ENCODE data around the gene CHD3. TPM values are rescaled to one million over a fixed set of nuclear protein-coding genes. Genes with fewer than 3 reads are reported as not detected.

Gene CHD3
- total RNA-seq, 1 donor from 2014 or later, result 339 TPM

- Mint-ChIP-seq H3K4me1 (peaks cover 3% of the 10 kb centered on the region), H3K27ac (no peak overlapping the region), H3K27me3 (ENCODE audit: low read depth) (no peaks in the 10 kb centered on the region), H3K36me3 (peaks cover 2% of the 10 kb centered on the region), H3K9me3 (no peaks in the 10 kb centered on the region), H3K4me3 (no peak overlapping the region)
- peak in 1 of 2 experiments; percentile 14 for DNase-seq (ENCODE audit: low spot score in 2 of 2, unreplicated experiment in 2 of 2)
- no peak for TF ChIP-seq CTCF (IDR thresholded peaks at IDR 0.05; ENCODE audit: unreplicated experiment)
These were observed 7.1 kb upstream of the CHD3 start for GRCh38 chr17:7881276-7882054.

- no peak for DNase-seq (ENCODE audit: low spot score in 2 of 2, unreplicated experiment in 2 of 2)
- Mint-ChIP-seq H3K36me3 (no peaks in the 10 kb centered on the region), H3K4me3 (no peak overlapping the region), H3K4me1 (peaks cover 6% of the 10 kb centered on the region), H3K27ac (no peak overlapping the region), H3K9me3 (no peaks in the 10 kb centered on the region), H3K27me3 (ENCODE audit: low read depth) (no peaks in the 10 kb centered on the region)
- no peak for TF ChIP-seq CTCF (IDR thresholded peaks at IDR 0.05; ENCODE audit: unreplicated experiment)
These were observed 6.5 kb upstream of the CHD3 start for GRCh38 chr17:7882068-7882467.

GRCh38 chr17:7882629-7883028 lies 6.0 kb upstream of the CHD3 start:
- no peak for DNase-seq (ENCODE audit: low spot score in 2 of 2, unreplicated experiment in 2 of 2)
- no peaks in the 10 kb centered on the region for H3K36me3 Mint-ChIP-seq

GRCh38 chr17:7883781-7884386 lies 4.7 kb upstream of the CHD3 start:
- Mint-ChIP-seq H3K9me3 (no peaks in the 10 kb centered on the region), H3K36me3 (no peaks in the 10 kb centered on the region), H3K27ac (no peak overlapping the region), H3K4me3 (no peak overlapping the region), H3K4me1 (peaks cover 6% of the 10 kb centered on the region), H3K27me3 (ENCODE audit: low read depth) (no peaks in the 10 kb centered on the region)
- no peak for TF ChIP-seq CTCF (IDR thresholded peaks at IDR 0.05; ENCODE audit: unreplicated experiment)
- no peak for DNase-seq (ENCODE audit: low spot score in 2 of 2, unreplicated experiment in 2 of 2)

More at GRCh38 chr17:7882629-7883028, 6.0 kb upstream of the CHD3 start:
- H3K4me1 Mint-ChIP-seq, result peaks cover 6% of the 10 kb centered on the region
- no peaks in the 10 kb centered on the region for H3K9me3 Mint-ChIP-seq
- H3K27me3 Mint-ChIP-seq (ENCODE audit: low read depth), result no peaks in the 10 kb centered on the region
- TF ChIP-seq CTCF (IDR thresholded peaks at IDR 0.05; ENCODE audit: unreplicated experiment), result no peak
- no peak overlapping the region for H3K4me3 Mint-ChIP-seq
- H3K27ac Mint-ChIP-seq, result no peak overlapping the region

- Mint-ChIP-seq H3K4me3 (peak overlapping the region; percentile 65), H3K9me3 (no peaks in the 10 kb centered on the region), H3K36me3 (no peaks in the 10 kb centered on the region), H3K27me3 (ENCODE audit: low read depth) (no peaks in the 10 kb centered on the region), H3K27ac (peak overlapping the region; percentile 74), H3K4me1 (peaks cover 6% of the 10 kb centered on the region)
- no peak for DNase-seq (ENCODE audit: low spot score in 2 of 2, unreplicated experiment in 2 of 2)
- no peak for TF ChIP-seq CTCF (IDR thresholded peaks at IDR 0.05; ENCODE audit: unreplicated experiment)
These were observed 3.8 kb upstream of the CHD3 start for GRCh38 chr17:7884581-7885366.

Measured in mesothelial cell of epicardium (in vitro differentiated cells).